ENCODE data around the gene CD47. TPM values are rescaled to one million over a fixed set of nuclear protein-coding genes. Genes with fewer than 3 reads are reported as not detected.

The CD47 gene
- total RNA-seq, 1 experiment from 2014 or later: 42.5 TPM

GRCh38 chr3:108092501-108092900 lies 1.7 kb upstream of the CD47 start:
- ATAC-seq (no peak), DNase-seq (ENCODE audit: low read depth, low spot score) (no peak)
- Histone ChIP-seq H2AFZ (ENCODE audit: low read depth, low read length, poor library complexity, severe bottlenecking) (no peak overlapping the region), H3K27me3 (ENCODE audit: insufficient read depth, low read length) (no peaks in the 10 kb centered on the region), H4K20me1 (ENCODE audit: insufficient read depth) (no peaks in the 10 kb centered on the region), H3K9me3 (ENCODE audit: control insufficient read depth in 1 of 2, insufficient read depth in 1 of 2, low read depth in 1 of 2, low read length in 2 of 2) (no peaks in the 10 kb centered on the region), H3K36me3 (ENCODE audit: control insufficient read depth in 1 of 2, insufficient read depth in 2 of 2, low read length in 2 of 2) (no peaks in the 10 kb centered on the region), H3K9me2 (ENCODE audit: insufficient read depth) (no peaks in the 10 kb centered on the region), H3K9ac (ENCODE audit: low read length) (no peak overlapping the region), H3K4me2 (ENCODE audit: low read length) (no peak overlapping the region), H3K4me3 (replicated peaks in 1 of 2; ENCODE audit: low read depth in 1 of 2, low read length in 2 of 2) (no peak overlapping the region), H3K4me1 (ENCODE audit: control insufficient read depth in 1 of 2, insufficient read depth in 2 of 2, low read length in 2 of 2) (peaks cover 0 to 19% of the 10 kb centered on the region in 2 experiments; a peak in 2 of 4 replicates), H3K79me2 (ENCODE audit: insufficient read depth, low read length) (peaks cover 20% of the 10 kb centered on the region), H3K27ac (ENCODE audit: low read depth, low read length) (no peak overlapping the region)
- intact Hi-C loops (cut with micrococcal nuclease): loop anchor here (5.0 kb wide), 1 partner anchor 165 kb away; no protein-coding TSS in a partner anchor
- POLR2A ChIA-PET: no interaction called here
- no TSS peak for BruUV-seq (replicated peaks)
- RAD21 ChIA-PET (ENCODE audit: low non-redundant PET in 1 of 2, low total read pairs in 2 of 2, uncharacterized antibody in 2 of 2, unreplicated experiment in 2 of 2): no interaction called here
- CTCF ChIA-PET: no interaction called here
- TF ChIP-seq SIN3A (IDR thresholded peaks at IDR 0.05; ENCODE audit: low read depth) (no peak), REST (IDR thresholded peaks at IDR 0.05; ENCODE audit: low read depth) (no peak), ZFX (IDR thresholded peaks at IDR 0.05) (no peak), CBX3 (IDR thresholded peaks at IDR 0.05; ENCODE audit: low read depth) (no peak), MAX (IDR thresholded peaks at IDR 0.05) (no peak), RAD21 (IDR thresholded peaks at IDR 0.05; ENCODE audit: low read depth) (no peak), POLR2A (IDR thresholded peaks at IDR 0.05; ENCODE audit: borderline replicate concordance, extremely low read depth, insufficient read depth, insufficient read length) (no peak), EZH2phosphoT487 (IDR thresholded peaks at IDR 0.05; ENCODE audit: borderline replicate concordance) (no peak), TCF7L2 (IDR thresholded peaks at IDR 0.05; ENCODE audit: borderline replicate concordance, extremely low read depth, insufficient read depth, insufficient read length) (no peak), CTCF (IDR thresholded peaks at IDR 0.05 in 2 of 3, conservative IDR thresholded peaks at IDR 0.05 in 1 of 3; ENCODE audit: borderline replicate concordance in 1 of 3, insufficient read depth in 1 of 3, low read depth in 2 of 3, low read length in 2 of 3) (no peak), CEBPB (IDR thresholded peaks at IDR 0.05; ENCODE audit: low read depth) (no peak)
